ENCODE measurements around the gene RILPL1. TPM values are rescaled to one million over a fixed set of nuclear protein-coding genes. Genes with fewer than 3 reads are reported as not detected.
"Not testable (repeated sequence)": the region's sequence is repeated elsewhere in the genome, so short reads cannot be mapped to it uniquely, and the experiment has no call there.

RILPL1 gene
- total and polyA plus RNA-seq, 2 donors: 6.7 to 26.2 TPM

- WGBS: 95% methylated on average over 13 of the region's 13 CpGs
- Histone ChIP-seq H3K36me3 (ENCODE audit: insufficient read depth) (no peaks in the 10 kb centered on the region), H3K4me3 (ENCODE audit: low read depth, low read length) (no peak overlapping the region), H3K27ac (ENCODE audit: low read depth) (no peak overlapping the region), H3K4me1 (ENCODE audit: insufficient read depth) (no peaks in the 10 kb centered on the region)
- DNase-seq (ENCODE audit: extremely low spot score): no peak
Measured at GRCh38 chr12:123498126-123498825, 35.2 kb downstream of the RILPL1 start.

- H3K27ac ChIP-seq (ENCODE audit: low read depth): no peak overlapping the region
- DNase-seq (ENCODE audit: extremely low spot score): no peak
- no peaks in the 10 kb centered on the region for H3K4me1 ChIP-seq (ENCODE audit: insufficient read depth)
- H3K4me3 ChIP-seq (ENCODE audit: low read depth, low read length): no peak overlapping the region
- WGBS: 98% methylated on average over 7 of the region's 7 CpGs
- H3K36me3 ChIP-seq (ENCODE audit: insufficient read depth): no peaks in the 10 kb centered on the region
Measured at GRCh38 chr12:123497065-123497464, 36.5 kb downstream of the RILPL1 start.

GRCh38 chr12:123494124-123494851, 39.2 kb downstream of the RILPL1 start:
- Histone ChIP-seq H3K4me1 (ENCODE audit: insufficient read depth) (no peaks in the 10 kb centered on the region), H3K27ac (ENCODE audit: low read depth) (no peak overlapping the region), H3K4me3 (ENCODE audit: low read depth, low read length) (no peak overlapping the region), H3K36me3 (ENCODE audit: insufficient read depth) (no peaks in the 10 kb centered on the region)
- WGBS: 85% methylated on average over 18 of the region's 18 CpGs
- DNase-seq (ENCODE audit: extremely low spot score): no peak

- DNase-seq (ENCODE audit: extremely low spot score); H3K36me3 ChIP-seq (ENCODE audit: insufficient read depth); H3K4me3 ChIP-seq (ENCODE audit: low read depth, low read length); H3K4me1 ChIP-seq (ENCODE audit: insufficient read depth); H3K27ac ChIP-seq (ENCODE audit: low read depth): not testable (repeated sequence)
- 61% methylated on average over 7 of the region's 7 CpGs for WGBS
Measured at GRCh38 chr12:123492339-123493039, 41.0 kb downstream of the RILPL1 start.

- no peak overlapping the region for H3K4me3 ChIP-seq (ENCODE audit: low read depth, low read length)
- no peaks in the 10 kb centered on the region for H3K36me3 ChIP-seq (ENCODE audit: insufficient read depth)
- no peak for DNase-seq (ENCODE audit: extremely low spot score)
- H3K27ac ChIP-seq (ENCODE audit: low read depth): no peak overlapping the region
- no peaks in the 10 kb centered on the region for H3K4me1 ChIP-seq (ENCODE audit: insufficient read depth)
- 92% methylated on average over 13 of the region's 13 CpGs for WGBS
Measured at GRCh38 chr12:123491481-123491880, 42.0 kb downstream of the RILPL1 start.

- Histone ChIP-seq H3K36me3 (ENCODE audit: insufficient read depth) (no peaks in the 10 kb centered on the region), H3K4me1 (ENCODE audit: insufficient read depth) (no peaks in the 10 kb centered on the region), H3K4me3 (ENCODE audit: low read depth, low read length) (no peak overlapping the region), H3K27ac (ENCODE audit: low read depth) (no peak overlapping the region)
- DNase-seq (ENCODE audit: extremely low spot score): no peak
- WGBS: 89% methylated on average over 11 of the region's 11 CpGs
Measured at GRCh38 chr12:123491056-123491455, 42.5 kb downstream of the RILPL1 start.

GRCh38 chr12:123490089-123490488, 43.4 kb downstream of the RILPL1 start:
- no peak for DNase-seq (ENCODE audit: extremely low spot score)
- H3K36me3 ChIP-seq (ENCODE audit: insufficient read depth): no peaks in the 10 kb centered on the region
- 74% methylated on average over 5 of the region's 5 CpGs for WGBS

GRCh38 chr12:123489580-123489979, 43.9 kb downstream of the RILPL1 start:
- WGBS: 88% methylated on average over 6 of the region's 6 CpGs
- no peaks in the 10 kb centered on the region for H3K4me1 ChIP-seq (ENCODE audit: insufficient read depth)
- no peak for DNase-seq (ENCODE audit: extremely low spot score)
- H3K27ac ChIP-seq (ENCODE audit: low read depth): no peak overlapping the region
- no peaks in the 10 kb centered on the region for H3K36me3 ChIP-seq (ENCODE audit: insufficient read depth)
- no peak overlapping the region for H3K4me3 ChIP-seq (ENCODE audit: low read depth, low read length)

More at GRCh38 chr12:123490089-123490488, 43.4 kb downstream of the RILPL1 start:
- Histone ChIP-seq H3K27ac (ENCODE audit: low read depth) (no peak overlapping the region), H3K4me3 (ENCODE audit: low read depth, low read length) (no peak overlapping the region), H3K4me1 (ENCODE audit: insufficient read depth) (no peaks in the 10 kb centered on the region)

- 73% methylated on average over 20 of the region's 20 CpGs for WGBS
- H3K4me1 ChIP-seq (ENCODE audit: insufficient read depth): no peaks in the 10 kb centered on the region
- no peak overlapping the region for H3K27ac ChIP-seq (ENCODE audit: low read depth)
- no peaks in the 10 kb centered on the region for H3K36me3 ChIP-seq (ENCODE audit: insufficient read depth)
- no peak for DNase-seq (ENCODE audit: extremely low spot score)
- H3K4me3 ChIP-seq (ENCODE audit: low read depth, low read length): no peak overlapping the region
Measured at GRCh38 chr12:123488539-123489230, 44.8 kb downstream of the RILPL1 start.

- no peak overlapping the region for H3K4me3 ChIP-seq (ENCODE audit: low read depth, low read length)
- no peak overlapping the region for H3K27ac ChIP-seq (ENCODE audit: low read depth)
- no peak for DNase-seq (ENCODE audit: extremely low spot score)
- no peaks in the 10 kb centered on the region for H3K4me1 ChIP-seq (ENCODE audit: insufficient read depth)
- 97% methylated on average over 6 of the region's 6 CpGs for WGBS
- H3K36me3 ChIP-seq (ENCODE audit: insufficient read depth): no peaks in the 10 kb centered on the region
Measured at GRCh38 chr12:123487428-123487827, 46.1 kb downstream of the RILPL1 start.

- Histone ChIP-seq H3K4me1 (ENCODE audit: insufficient read depth) (no peaks in the 10 kb centered on the region), H3K36me3 (ENCODE audit: insufficient read depth) (no peaks in the 10 kb centered on the region), H3K27ac (ENCODE audit: low read depth) (no peak overlapping the region), H3K4me3 (ENCODE audit: low read depth, low read length) (no peak overlapping the region)
- DNase-seq (ENCODE audit: extremely low spot score): no peak
- WGBS: 87% methylated on average over 14 of the region's 14 CpGs
Measured at GRCh38 chr12:123485756-123486155, 47.8 kb downstream of the RILPL1 start.

GRCh38 chr12:123483602-123484248, 49.8 kb downstream of the RILPL1 start:
- 80% methylated on average over 18 of the region's 18 CpGs for WGBS
- Histone ChIP-seq H3K4me3 (ENCODE audit: low read depth, low read length) (no peak overlapping the region), H3K36me3 (ENCODE audit: insufficient read depth) (no peaks in the 10 kb centered on the region), H3K4me1 (ENCODE audit: insufficient read depth) (no peaks in the 10 kb centered on the region), H3K27ac (ENCODE audit: low read depth) (no peak overlapping the region)
- no peak for DNase-seq (ENCODE audit: extremely low spot score)

GRCh38 chr12:123482876-123483275, 50.6 kb downstream of the RILPL1 start:
- no peak for DNase-seq (ENCODE audit: extremely low spot score)
- 86% methylated on average over 6 of the region's 6 CpGs for WGBS
- Histone ChIP-seq H3K4me3 (ENCODE audit: low read depth, low read length) (no peak overlapping the region), H3K27ac (ENCODE audit: low read depth) (no peak overlapping the region), H3K36me3 (ENCODE audit: insufficient read depth) (no peaks in the 10 kb centered on the region), H3K4me1 (ENCODE audit: insufficient read depth) (no peaks in the 10 kb centered on the region)

Measured in urinary bladder (tissue), 4 donors.